HepG2 (cell line): ENCODE measurements around the gene C1orf21. TPM values are rescaled to one million over a fixed set of nuclear protein-coding genes. Genes with fewer than 3 reads are reported as not detected.

Experiments
- ATAC-seq: fragments of 200-7000 bp; cut with Tn5 transposase; 3 replicates; pipeline ENCODE4 v1.9.1; 2020; ENCODE audit warnings: mild to moderate bottlenecking, moderate library complexity
- BruUV-seq: library from RNA; stranded (reverse); fragments of 400-500 nt; replicated peaks from 2 replicates; lab custom pipeline; 2021; lab: Mats Ljungman, UMichigan
- CTCF ChIA-PET: fragments of 300-600 bp; formaldehyde crosslinking; extraction: SDS; loops from one replicate; lab custom pipeline; 2021; ENCODE audit warnings: low total read pairs, inconsistent platforms, low intra/inter-chr PET ratio; lab: Yijun Ruan, JAX
- POLR2A ChIA-PET: fragments of 350-600 bp; sonication (Branson Sonifier 250); formaldehyde crosslinking; loops from one replicate; lab custom pipeline; 2020; ENCODE audit warnings: antibody characterized with exemption, inconsistent platforms; lab: Yijun Ruan, JAX
- DNase-seq: peaks from one replicate; pipeline ENCODE4 v3.0.0-alpha.2; 2015; ENCODE audit warnings: low spot score
- FAIRE-seq: peaks from 3 replicates; lab custom pipeline; 2011; peaks lifted over from hg19 to GRCh38; lab: Jason Lieb, UNC
- H2AFZ ChIP-seq: one replicate; pipeline ENCODE4 v1.6.1; 2011; ENCODE audit warnings: low read length, inconsistent platforms
- H3K27ac ChIP-seq: fragments of 300-600 bp; 3 replicates; pipeline ENCODE4 v1.8.0; 2011; ENCODE audit warnings: mixed run types, mild to moderate bottlenecking, mixed read lengths, low read length, inconsistent platforms; ENCODE audit not compliant: insufficient read depth; ENCODE audit errors: extremely low read length
- H3K27me3 ChIP-seq, 2 experiments: fragments of 200-600 bp in 1 of 2; 2 replicates in 1 of 2; 3 replicates in 1 of 2; pipeline versions ENCODE4 v1.6.0 to v1.8.0; 2011; ENCODE audit warnings: low read length in 2 of 2, mild to moderate bottlenecking in 2 of 2, moderate library complexity in 2 of 2, inconsistent platforms in 1 of 2; ENCODE audit not compliant: insufficient read depth in 2 of 2, control insufficient read depth in 1 of 2
- H3K36me3 ChIP-seq, 2 experiments: fragments of 200-600 bp in 1 of 2; replicated peaks in 1 of 2; 2 replicates in 1 of 2; 3 replicates in 1 of 2; pipeline versions ENCODE4 v1.5.1 to v1.8.0; 2011; ENCODE audit warnings: low read length in 2 of 2, inconsistent platforms in 1 of 2; ENCODE audit not compliant: insufficient read depth in 2 of 2, control insufficient read depth in 1 of 2
- H3K4me1 ChIP-seq: 2 replicates; pipeline ENCODE4 v1.5.1; 2012; ENCODE audit warnings: low read length, inconsistent platforms; ENCODE audit not compliant: insufficient read depth
- H3K4me2 ChIP-seq: 2 replicates; pipeline ENCODE4 v1.6.0; 2011; ENCODE audit warnings: low read depth, low read length, inconsistent platforms
- H3K4me3 ChIP-seq, 3 experiments: fragments of 200-600 bp in 1 of 3; sonication (generic), shearing (Covaris generic) in 1 of 3; replicated peaks in 1 of 3; 2 replicates each; pipeline ENCODE4 v1.5.1; 2011 to 2016; ENCODE audit warnings: low read length in 3 of 3, inconsistent platforms in 2 of 3, low read depth in 2 of 3, mild to moderate bottlenecking in 2 of 3, control low read depth in 1 of 3, mixed read lengths in 1 of 3; ENCODE audit not compliant: insufficient read depth in 1 of 3
- H3K79me2 ChIP-seq: one replicate; pipeline ENCODE4 v1.6.1; 2011; ENCODE audit warnings: low read length, inconsistent platforms; ENCODE audit not compliant: insufficient read depth
- H3K9ac ChIP-seq: 2 replicates; pipeline ENCODE4 v1.6.0; 2011; ENCODE audit warnings: mild to moderate bottlenecking, low read depth, low read length, inconsistent platforms; ENCODE audit not compliant: insufficient read depth
- H3K9me3 ChIP-seq: 2 replicates; pipeline ENCODE4 v1.5.1; 2012; ENCODE audit warnings: mild to moderate bottlenecking, low read length
- H4K20me1 ChIP-seq: 2 replicates; pipeline ENCODE4 v1.6.0; 2011; ENCODE audit warnings: inconsistent platforms, mild to moderate bottlenecking, low read length, moderate library complexity; ENCODE audit not compliant: insufficient read depth
- ATF5 ChIP-seq: sonication (generic); formaldehyde crosslinking; IDR thresholded peaks from 2 replicates; pipeline ENCODE4 v1.4.0; 2020; ENCODE audit warnings: mild to moderate bottlenecking, low read depth, missing genetic modification reagents
- ATRX ChIP-seq: sonication (generic); formaldehyde crosslinking; IDR thresholded peaks from 2 replicates; pipeline ENCODE4 v1.4.0; 2020; ENCODE audit warnings: missing genetic modification reagents, borderline replicate concordance
- CENPBD1 ChIP-seq: sonication (generic); formaldehyde crosslinking; IDR thresholded peaks from 2 replicates; pipeline ENCODE4 v1.8.0; 2022; ENCODE audit warnings: missing genetic modification reagents, low read depth, mild to moderate bottlenecking, borderline replicate concordance
- DMTF1 ChIP-seq: sonication (generic); formaldehyde crosslinking; IDR thresholded peaks from 2 replicates; pipeline ENCODE4 v1.4.0; 2020; ENCODE audit warnings: mild to moderate bottlenecking, missing genetic modification reagents
- FLYWCH1 ChIP-seq: sonication (generic); formaldehyde crosslinking; IDR thresholded peaks from 2 replicates; pipeline ENCODE4 v1.8.1; 2023; ENCODE audit warnings: mild to moderate bottlenecking, missing genetic modification reagents
- FOXP1 ChIP-seq, 2 experiments: fragments of 450-650 bp in 1 of 2; IDR thresholded peaks; 2 replicates each; pipeline ENCODE4 v1.6.1; 2017 to 2018; ENCODE audit warnings: antibody characterized with exemption in 1 of 2
- GATA4 ChIP-seq: sonication (generic); IDR thresholded peaks from 2 replicates; pipeline ENCODE4 v1.6.1; 2016; ENCODE audit warnings: antibody characterized with exemption, low read depth, borderline replicate concordance
- MBD4 ChIP-seq: IDR thresholded peaks from 2 replicates; pipeline ENCODE4 v1.6.1; 2012; ENCODE audit warnings: low read length, inconsistent platforms, borderline replicate concordance
- NBN ChIP-seq: fragments of 450-650 bp; conservative IDR thresholded peaks from 2 replicates; pipeline ENCODE4 v1.6.1; 2017
- NR1H2 ChIP-seq: sonication (generic); formaldehyde crosslinking; IDR thresholded peaks from 2 replicates; pipeline ENCODE4 v1.8.1; 2022; ENCODE audit warnings: low read depth, missing genetic modification reagents, borderline replicate concordance
- RARA ChIP-seq: IDR thresholded peaks from 2 replicates; pipeline ENCODE4 v1.6.1; 2016; ENCODE audit warnings: missing genetic modification reagents, missing compliant biosample characterization
- SPEN ChIP-seq: sonication (generic); formaldehyde crosslinking; IDR thresholded peaks from 2 replicates; pipeline ENCODE4 v1.5.1; 2020; ENCODE audit warnings: low read depth, mild to moderate bottlenecking, missing genetic modification reagents
- TCF7L2 ChIP-seq: IDR thresholded peaks from 2 replicates; pipeline ENCODE4 v1.6.1; 2011; ENCODE audit warnings: mild to moderate bottlenecking, low read depth, low read length, moderate library complexity
- TSC22D2 ChIP-seq: sonication (generic); formaldehyde crosslinking; IDR thresholded peaks from 2 replicates; pipeline ENCODE4 v1.5.1; 2020; ENCODE audit warnings: missing genetic modification reagents, mild to moderate bottlenecking, borderline replicate concordance
- ZNF672 ChIP-seq: sonication (generic); formaldehyde crosslinking; IDR thresholded peaks from 2 replicates; pipeline ENCODE4 v1.8.1; 2022; ENCODE audit warnings: missing genetic modification reagents
- WGBS: methylation state at CpG from one replicate; pipeline ENCODE4 v1.1.6; 2017; ENCODE audit warnings: low lambda C conversion rate; 5-methylcytosine and 5-hydroxymethylcytosine counted together
- in situ Hi-C: cut with HindIII; loops from 2 replicates; pipeline ENCODE4 v1.10.0; 2017; ENCODE audit warnings: low pct_unique_long_range_greater_than_20kb; ENCODE audit not compliant: extremely low pct_ligation_motif_present
- intact Hi-C: fragments of 100-400 bp; cut with micrococcal nuclease; formaldehyde crosslinking; loops from one replicate; pipeline ENCODE4 v1.10.0; 2022; ENCODE audit not compliant: unreplicated experiment
- polyA plus RNA-seq, 8 experiments: library from polyadenylated mRNA; depleted of rRNA in 3 of 8; stranded (reverse) in 7 of 8; unstranded in 1 of 8; fragments of >200 nt; fragmentation: Illumina TruSeq in 4 of 8; extraction: Trizol in 4 of 8; gene quantifications; 2 replicates each; pipeline versions ENCODE4 v1.2.1 to v1.2.3, GENCODE V29; 2011 to 2016; ENCODE audit warnings: low read depth in 4 of 8, missing spikeins in 1 of 8, mixed read lengths in 1 of 8; ENCODE audit not compliant: insufficient read depth in 1 of 8
- total RNA-seq, 5 experiments: library from RNA; depleted of rRNA; stranded (reverse); fragments of >200 nt; fragmentation: Illumina TruSeq; extraction: Trizol; gene quantifications; 2 replicates each; pipeline ENCODE4 v1.2.3, GENCODE V29; 2016; ENCODE audit warnings: low read depth in 1 of 5
- TF ChIP-seq, protein P1 (sequence below): fragments of 450-650 bp; IDR thresholded peaks from 2 replicates; pipeline ENCODE4 v1.6.1; 2016
- TF ChIP-seq, protein P2 (sequence below): sonication (generic); formaldehyde crosslinking; IDR thresholded peaks from 2 replicates; pipeline ENCODE4 v1.4.0; 2020; ENCODE audit warnings: missing genetic modification reagents

The C1orf21 gene
- total and polyA plus RNA-seq, 2 of the 13 experiments (the other 11 are each of a cell fraction or from before 2014, with no cell fraction given): not detected

GRCh38 chr1:184555665-184556641, 169.1 kb downstream of the C1orf21 start:
- no peak overlapping the region for H3K4me3 ChIP-seq
- ChIA-PET POLR2A (no interaction called here), CTCF (no interaction called here)
- WGBS: 17% methylated on average over 5 of the region's 7 CpGs
- in situ Hi-C loops (no loop called here), intact Hi-C loops (no loop called here)
- no peaks in the 10 kb centered on the region for H3K9me3 ChIP-seq
- H3K27me3 ChIP-seq: no peaks in the 10 kb centered on the region
- no peak overlapping the region for H3K4me2 ChIP-seq
- H4K20me1 ChIP-seq: no peaks in the 10 kb centered on the region
- H2AFZ ChIP-seq: no peak overlapping the region
- no peak for ATAC-seq
- H3K79me2 ChIP-seq: no peaks in the 10 kb centered on the region
- DNase-seq: no peak
- no peaks in the 10 kb centered on the region for H3K4me1 ChIP-seq
- no peak overlapping the region for H3K9ac ChIP-seq
- no peaks in the 10 kb centered on the region for H3K36me3 ChIP-seq
- no peak overlapping the region for H3K27ac ChIP-seq
- no peak for FAIRE-seq
- no TSS peak for BruUV-seq
- TF ChIP-seq CENPBD1 (no peak), ATRX (CRISPR knock-in tag) (no peak), NBN (no peak), MBD4 (no peak), NR1H2 (CRISPR knock-in tag) (no peak), RARA (no peak), FLYWCH1 (CRISPR knock-in tag) (no peak), TCF7L2 (no peak), FOXP1 (IDR thresholded peaks at IDR 0.05) (no peak), FOXP1 (CRISPR knock-in tag; IDR thresholded peaks at IDR 0.05) (no peak), DMTF1 (no peak), ZNF672 (CRISPR knock-in tag) (no peak), TSC22D2 (CRISPR knock-in tag) (no peak), GATA4 (no peak), ATF5 (CRISPR knock-in tag) (no peak), SPEN (no peak)
- TF ChIP-seq, protein P1, sequence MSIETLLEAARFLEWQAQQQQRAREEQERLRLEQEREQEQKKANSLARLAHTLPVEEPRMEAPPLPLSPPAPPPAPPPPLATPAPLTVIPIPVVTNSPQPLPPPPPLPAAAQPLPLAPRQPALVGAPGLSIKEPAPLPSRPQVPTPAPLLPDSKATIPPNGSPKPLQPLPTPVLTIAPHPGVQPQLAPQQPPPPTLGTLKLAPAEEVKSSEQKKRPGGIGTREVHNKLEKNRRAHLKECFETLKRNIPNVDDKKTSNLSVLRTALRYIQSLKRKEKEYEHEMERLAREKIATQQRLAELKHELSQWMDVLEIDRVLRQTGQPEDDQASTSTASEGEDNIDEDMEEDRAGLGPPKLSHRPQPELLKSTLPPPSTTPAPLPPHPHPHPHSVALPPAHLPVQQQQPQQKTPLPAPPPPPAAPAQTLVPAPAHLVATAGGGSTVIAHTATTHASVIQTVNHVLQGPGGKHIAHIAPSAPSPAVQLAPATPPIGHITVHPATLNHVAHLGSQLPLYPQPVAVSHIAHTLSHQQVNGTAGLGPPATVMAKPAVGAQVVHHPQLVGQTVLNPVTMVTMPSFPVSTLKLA: no peak
- TF ChIP-seq, protein P2, sequence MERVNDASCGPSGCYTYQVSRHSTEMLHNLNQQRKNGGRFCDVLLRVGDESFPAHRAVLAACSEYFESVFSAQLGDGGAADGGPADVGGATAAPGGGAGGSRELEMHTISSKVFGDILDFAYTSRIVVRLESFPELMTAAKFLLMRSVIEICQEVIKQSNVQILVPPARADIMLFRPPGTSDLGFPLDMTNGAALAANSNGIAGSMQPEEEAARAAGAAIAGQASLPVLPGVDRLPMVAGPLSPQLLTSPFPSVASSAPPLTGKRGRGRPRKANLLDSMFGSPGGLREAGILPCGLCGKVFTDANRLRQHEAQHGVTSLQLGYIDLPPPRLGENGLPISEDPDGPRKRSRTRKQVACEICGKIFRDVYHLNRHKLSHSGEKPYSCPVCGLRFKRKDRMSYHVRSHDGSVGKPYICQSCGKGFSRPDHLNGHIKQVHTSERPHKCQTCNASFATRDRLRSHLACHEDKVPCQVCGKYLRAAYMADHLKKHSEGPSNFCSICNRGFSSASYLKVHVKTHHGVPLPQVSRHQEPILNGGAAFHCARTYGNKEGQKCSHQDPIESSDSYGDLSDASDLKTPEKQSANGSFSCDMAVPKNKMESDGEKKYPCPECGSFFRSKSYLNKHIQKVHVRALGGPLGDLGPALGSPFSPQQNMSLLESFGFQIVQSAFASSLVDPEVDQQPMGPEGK (CRISPR knock-in tag): no peak
